T-helper 1 cell treated with Interleukin-12 subunit alpha and Interleukin-12 subunit beta and Interleukin-4 antibody, amounts not matched to agents 30 μg/mL and 1 μg/mL, for 36 hours (primary cell): Measurements from ENCODE around the gene LENEP.

Experiments used
- H3K27ac Mint-ChIP-seq: one replicate; pipeline ENCODE4 v1.8.0; 2021; ENCODE audit warnings: mild to moderate bottlenecking, mixed read lengths
- H3K27me3 Mint-ChIP-seq: one replicate; pipeline ENCODE4 v1.8.0; 2021; ENCODE audit warnings: low read depth, mixed read lengths
- H3K36me3 Mint-ChIP-seq: one replicate; pipeline ENCODE4 v1.8.0; 2021; ENCODE audit warnings: low read depth, mixed read lengths
- H3K4me1 Mint-ChIP-seq: one replicate; pipeline ENCODE4 v1.8.0; 2021; ENCODE audit warnings: low read depth, mixed read lengths
- H3K4me3 Mint-ChIP-seq: one replicate; pipeline ENCODE4 v1.8.0; 2021; ENCODE audit warnings: mild to moderate bottlenecking, moderate library complexity, mixed read lengths
- H3K9me3 Mint-ChIP-seq: one replicate; pipeline ENCODE4 v1.8.0; 2021; ENCODE audit warnings: mixed read lengths

LENEP gene

GRCh38 chr1:155026154-155026553 is 32.8 kb downstream of the LENEP start:
- no peaks in the 10 kb centered on the region for H3K27me3 Mint-ChIP-seq
- peaks cover 7% of the 10 kb centered on the region for H3K4me1 Mint-ChIP-seq
- H3K27ac Mint-ChIP-seq, result no peak overlapping the region
- H3K9me3 Mint-ChIP-seq, result no peaks in the 10 kb centered on the region
- H3K4me3 Mint-ChIP-seq, result no peak overlapping the region
- no peaks in the 10 kb centered on the region for H3K36me3 Mint-ChIP-seq

GRCh38 chr1:155026588-155026987 is 33.2 kb downstream of the LENEP start:
- Mint-ChIP-seq H3K9me3 (no peaks in the 10 kb centered on the region), H3K27ac (no peak overlapping the region), H3K27me3 (no peaks in the 10 kb centered on the region), H3K4me3 (no peak overlapping the region), H3K4me1 (peaks cover 4% of the 10 kb centered on the region), H3K36me3 (no peaks in the 10 kb centered on the region)

GRCh38 chr1:155029513-155030242 is 36.3 kb downstream of the LENEP start:
- no peak overlapping the region for H3K4me3 Mint-ChIP-seq
- H3K27ac Mint-ChIP-seq, result no peak overlapping the region
- H3K27me3 Mint-ChIP-seq, result no peaks in the 10 kb centered on the region
- H3K36me3 Mint-ChIP-seq, result no peaks in the 10 kb centered on the region
- no peaks in the 10 kb centered on the region for H3K9me3 Mint-ChIP-seq
- no peaks in the 10 kb centered on the region for H3K4me1 Mint-ChIP-seq

- H3K4me3 Mint-ChIP-seq, result no peak overlapping the region
- no peaks in the 10 kb centered on the region for H3K9me3 Mint-ChIP-seq
- H3K36me3 Mint-ChIP-seq, result no peaks in the 10 kb centered on the region
- no peaks in the 10 kb centered on the region for H3K4me1 Mint-ChIP-seq
- H3K27ac Mint-ChIP-seq, result no peak overlapping the region
- H3K27me3 Mint-ChIP-seq, result no peaks in the 10 kb centered on the region
Observed at GRCh38 chr1:155030243-155030795, 36.9 kb downstream of the LENEP start.

GRCh38 chr1:155030899-155031298 is 37.5 kb downstream of the LENEP start:
- H3K9me3 Mint-ChIP-seq, result no peaks in the 10 kb centered on the region
- no peak overlapping the region for H3K4me3 Mint-ChIP-seq
- no peaks in the 10 kb centered on the region for H3K4me1 Mint-ChIP-seq
- no peaks in the 10 kb centered on the region for H3K36me3 Mint-ChIP-seq
- H3K27ac Mint-ChIP-seq, result no peak overlapping the region
- no peaks in the 10 kb centered on the region for H3K27me3 Mint-ChIP-seq

- Mint-ChIP-seq H3K9me3 (no peaks in the 10 kb centered on the region), H3K27me3 (peaks cover 11% of the 10 kb centered on the region), H3K27ac (no peak overlapping the region), H3K36me3 (no peaks in the 10 kb centered on the region), H3K4me3 (no peak overlapping the region), H3K4me1 (no peaks in the 10 kb centered on the region)
Observed at GRCh38 chr1:155032886-155033285, 39.5 kb downstream of the LENEP start.

- no peaks in the 10 kb centered on the region for H3K9me3 Mint-ChIP-seq
- H3K27ac Mint-ChIP-seq, result no peak within 1 kb of the TSS
- H3K4me3 Mint-ChIP-seq, result no peak within 1 kb of the TSS
- H3K4me1 Mint-ChIP-seq, result no peaks in the 10 kb centered on the region
- H3K27me3 Mint-ChIP-seq, result peaks cover 17% of the 10 kb centered on the region
- H3K36me3 Mint-ChIP-seq, result no peaks in the 10 kb centered on the region
Observed at GRCh38 chr1:155033524-155033923, 40.1 kb downstream of the LENEP start, which contains the start of the genes DCST1 and DCST2. TSS of gene DCST1 (plus strand) at chr1:155033824. CDS start at chr1:155034037, 213 bp downstream. TSS of gene DCST2 (minus strand) at chr1:155033781. CDS start at chr1:155033701, 80 bp downstream.

- Mint-ChIP-seq H3K4me1 (no peaks in the 10 kb centered on the region), H3K27ac (no peak overlapping the region)
Observed at GRCh38 chr1:155034318-155035208, 41.2 kb downstream of the LENEP start.

GRCh38 chr1:155035936-155036335 is 42.5 kb downstream of the LENEP start:
- Mint-ChIP-seq H3K27me3 (peaks cover 19% of the 10 kb centered on the region), H3K27ac (no peak overlapping the region), H3K4me1 (no peaks in the 10 kb centered on the region), H3K9me3 (no peaks in the 10 kb centered on the region), H3K4me3 (no peak overlapping the region), H3K36me3 (no peaks in the 10 kb centered on the region)

More at GRCh38 chr1:155034318-155035208, 41.2 kb downstream of the LENEP start:
- H3K9me3 Mint-ChIP-seq, result no peaks in the 10 kb centered on the region
- peaks cover 19% of the 10 kb centered on the region for H3K27me3 Mint-ChIP-seq
- H3K36me3 Mint-ChIP-seq, result no peaks in the 10 kb centered on the region
- no peak overlapping the region for H3K4me3 Mint-ChIP-seq

- no peak overlapping the region for H3K27ac Mint-ChIP-seq
- no peaks in the 10 kb centered on the region for H3K36me3 Mint-ChIP-seq
- H3K9me3 Mint-ChIP-seq, result no peaks in the 10 kb centered on the region
- peaks cover 19% of the 10 kb centered on the region for H3K27me3 Mint-ChIP-seq
- no peak overlapping the region for H3K4me3 Mint-ChIP-seq
- H3K4me1 Mint-ChIP-seq, result no peaks in the 10 kb centered on the region
Observed at GRCh38 chr1:155037043-155037442, 43.7 kb downstream of the LENEP start.

- Mint-ChIP-seq H3K27ac (no peak overlapping the region), H3K9me3 (no peaks in the 10 kb centered on the region), H3K27me3 (peaks cover 24% of the 10 kb centered on the region), H3K4me3 (no peak overlapping the region), H3K36me3 (no peaks in the 10 kb centered on the region), H3K4me1 (no peaks in the 10 kb centered on the region)
Observed at GRCh38 chr1:155037851-155038441, 44.6 kb downstream of the LENEP start.

- H3K4me1 Mint-ChIP-seq, result no peaks in the 10 kb centered on the region
- no peaks in the 10 kb centered on the region for H3K36me3 Mint-ChIP-seq
- H3K27ac Mint-ChIP-seq, result no peak overlapping the region
- no peaks in the 10 kb centered on the region for H3K9me3 Mint-ChIP-seq
- H3K4me3 Mint-ChIP-seq, result no peak overlapping the region
- peaks cover 24% of the 10 kb centered on the region for H3K27me3 Mint-ChIP-seq
Observed at GRCh38 chr1:155038602-155039307, 45.4 kb downstream of the LENEP start.

GRCh38 chr1:155039308-155039669 is 45.9 kb downstream of the LENEP start:
- Mint-ChIP-seq H3K36me3 (no peaks in the 10 kb centered on the region), H3K9me3 (no peaks in the 10 kb centered on the region), H3K27me3 (peaks cover 24% of the 10 kb centered on the region), H3K4me1 (no peaks in the 10 kb centered on the region), H3K27ac (no peak overlapping the region), H3K4me3 (no peak overlapping the region)
